DOHH2 (cell line): ENCODE measurements around the gene SLC52A3.

ENCODE experiments used
- H3F3A ChIP-seq: fragments of 200-600 bp; sonication (generic), shearing (Covaris generic); 2 replicates; pipeline ENCODE4 v1.6.0; 2016; ENCODE audit warnings: antibody characterized with exemption, mild to moderate bottlenecking; ENCODE audit not compliant: control insufficient read depth, insufficient read depth
- H3K27ac ChIP-seq: fragments of 200-600 bp; sonication (generic); 2 replicates; pipeline ENCODE4 v1.5.1; 2014; ENCODE audit warnings: low read depth, mild to moderate bottlenecking, low read length, moderate library complexity
- H3K27me3 ChIP-seq: fragments of 200-600 bp; sonication (generic); 2 replicates; pipeline ENCODE4 v1.6.1; 2014; ENCODE audit warnings: mild to moderate bottlenecking, low read length, mixed read lengths; ENCODE audit not compliant: control insufficient read depth
- H3K36me3 ChIP-seq: fragments of 200-600 bp; sonication (generic); 2 replicates; pipeline ENCODE4 v1.6.1; 2014; ENCODE audit warnings: mild to moderate bottlenecking, low read length, moderate library complexity, mixed read lengths; ENCODE audit not compliant: control insufficient read depth
- H3K4me1 ChIP-seq: fragments of 200-600 bp; sonication (generic); 2 replicates; pipeline ENCODE4 v1.6.1; 2014; ENCODE audit warnings: mild to moderate bottlenecking, low read length, mixed read lengths; ENCODE audit not compliant: control insufficient read depth
- H3K4me2 ChIP-seq: fragments of 200-600 bp; sonication (generic); 2 replicates; pipeline ENCODE4 v1.6.0; 2014; ENCODE audit warnings: mild to moderate bottlenecking, low read length, moderate library complexity
- H3K4me3 ChIP-seq: fragments of 200-600 bp; sonication (generic); 2 replicates; pipeline ENCODE4 v1.5.1; 2014; ENCODE audit warnings: mild to moderate bottlenecking, low read length, mixed read lengths
- H3K79me2 ChIP-seq: fragments of 200-600 bp; sonication (generic); 2 replicates; pipeline ENCODE4 v1.6.1; 2014; ENCODE audit warnings: mild to moderate bottlenecking, low read length, mixed read lengths; ENCODE audit not compliant: control insufficient read depth
- H3K9me2 ChIP-seq: fragments of 200-600 bp; sonication (generic); replicated peaks from 2 replicates; pipeline ENCODE4 v1.6.1; 2014; ENCODE audit warnings: mild to moderate bottlenecking, low read length, mixed read lengths; ENCODE audit not compliant: control insufficient read depth
- H3K9me3 ChIP-seq: fragments of 200-600 bp; sonication (generic); 2 replicates; pipeline ENCODE4 v1.6.1; 2014; ENCODE audit warnings: antibody characterized with exemption, low read length, mixed read lengths; ENCODE audit not compliant: control insufficient read depth, insufficient read depth
- H4K20me1 ChIP-seq: fragments of 200-600 bp; sonication (generic); 2 replicates; pipeline ENCODE4 v1.6.0; 2014; ENCODE audit warnings: low read depth, mild to moderate bottlenecking, antibody characterized with exemption, low read length, moderate library complexity; ENCODE audit not compliant: control insufficient read depth, insufficient read depth
- CTCF ChIP-seq: fragments of 200-600 bp; sonication (generic); IDR thresholded peaks from one replicate; pipeline ENCODE4 v1.5.1; 2014; ENCODE audit warnings: antibody characterized with exemption, mild to moderate bottlenecking, low read depth, low read length; ENCODE audit not compliant: poor library complexity, severe bottlenecking
- EZH2phosphoT487 ChIP-seq: fragments of 200-600 bp; sonication (generic); IDR thresholded peaks from 2 replicates; pipeline ENCODE4 v1.6.1; 2017; ENCODE audit warnings: borderline replicate concordance, mild to moderate bottlenecking, antibody characterized with exemption, low read length, moderate library complexity, mixed read lengths

The SLC52A3 gene

GRCh38 chr20:792248-792647, 23.9 kb upstream of the SLC52A3 start:
- no peaks in the 10 kb centered on the region for H4K20me1 ChIP-seq
- H3K4me3 ChIP-seq, result no peak overlapping the region
- no peaks in the 10 kb centered on the region for H3K79me2 ChIP-seq
- no peaks in the 10 kb centered on the region; the same call in none of the 2 replicates for H3K27me3 ChIP-seq
- H3K9me3 ChIP-seq, result no peaks in the 10 kb centered on the region; the same call in none of the 2 replicates
- H3K27ac ChIP-seq, result no peak overlapping the region
- no peak overlapping the region for H3K4me2 ChIP-seq
- no peaks in the 10 kb centered on the region for H3F3A ChIP-seq
- no peaks in the 10 kb centered on the region for H3K4me1 ChIP-seq
- H3K36me3 ChIP-seq, result no peaks in the 10 kb centered on the region
- TF ChIP-seq EZH2phosphoT487 (no peak), CTCF (no peak)
- no peaks in the 10 kb centered on the region for H3K9me2 ChIP-seq

- H3K36me3 ChIP-seq, result no peaks in the 10 kb centered on the region
- H4K20me1 ChIP-seq, result no peaks in the 10 kb centered on the region
- H3K9me2 ChIP-seq, result no peaks in the 10 kb centered on the region
- no peaks in the 10 kb centered on the region for H3K4me1 ChIP-seq
- no peaks in the 10 kb centered on the region; the same call in none of the 2 replicates for H3K27me3 ChIP-seq
- TF ChIP-seq CTCF (no peak), EZH2phosphoT487 (no peak)
- no peaks in the 10 kb centered on the region for H3F3A ChIP-seq
- no peaks in the 10 kb centered on the region for H3K79me2 ChIP-seq
- H3K4me2 ChIP-seq, result no peak overlapping the region
- H3K9me3 ChIP-seq, result no peaks in the 10 kb centered on the region; the same call in none of the 2 replicates
- no peak overlapping the region for H3K27ac ChIP-seq
- H3K4me3 ChIP-seq, result no peak overlapping the region
These were observed 22.8 kb upstream of the SLC52A3 start for GRCh38 chr20:791056-791455.

- H3K4me2 ChIP-seq, result no peak overlapping the region
- no peaks in the 10 kb centered on the region for H3F3A ChIP-seq
- H3K9me2 ChIP-seq, result no peaks in the 10 kb centered on the region
- TF ChIP-seq EZH2phosphoT487, result no peak
- no peak for TF ChIP-seq CTCF
- H3K4me3 ChIP-seq, result no peak overlapping the region
- H3K4me1 ChIP-seq, result no peaks in the 10 kb centered on the region
- no peaks in the 10 kb centered on the region for H3K79me2 ChIP-seq
- no peaks in the 10 kb centered on the region for H3K27me3 ChIP-seq
- H3K9me3 ChIP-seq, result no peaks in the 10 kb centered on the region; the same call in none of the 2 replicates
- no peak overlapping the region for H3K27ac ChIP-seq
- no peaks in the 10 kb centered on the region for H3K36me3 ChIP-seq
- no peaks in the 10 kb centered on the region for H4K20me1 ChIP-seq
These were observed 19.5 kb upstream of the SLC52A3 start for GRCh38 chr20:787825-788224.

- no peaks in the 10 kb centered on the region for H3K9me2 ChIP-seq
- H3K4me3 ChIP-seq, result no peak overlapping the region
- no peaks in the 10 kb centered on the region for H3K36me3 ChIP-seq
- H3K27me3 ChIP-seq, result no peaks in the 10 kb centered on the region
- no peak overlapping the region for H3K4me2 ChIP-seq
- no peaks in the 10 kb centered on the region for H3F3A ChIP-seq
- no peaks in the 10 kb centered on the region for H4K20me1 ChIP-seq
- TF ChIP-seq CTCF (no peak), EZH2phosphoT487 (no peak)
- H3K27ac ChIP-seq, result no peak overlapping the region
- H3K4me1 ChIP-seq, result no peaks in the 10 kb centered on the region
- no peaks in the 10 kb centered on the region for H3K9me3 ChIP-seq
- no peaks in the 10 kb centered on the region for H3K79me2 ChIP-seq
These were observed 11.5 kb upstream of the SLC52A3 start for GRCh38 chr20:779771-780170.
